PFSK-1 (cell line): ENCODE measurements around the gene ANXA6.

Experiments
- FOXP2 ChIP-seq: optimal IDR thresholded peaks from 2 replicates; pipeline ENCODE3; 2011; ENCODE audit warnings: borderline replicate concordance, control low read depth, inconsistent platforms; ENCODE audit not compliant: insufficient read depth; ENCODE audit errors: extremely low read length, extremely low read depth
- POLR2AphosphoS5 ChIP-seq: IDR thresholded peaks from 2 replicates; pipeline ENCODE4 v1.6.1; 2012; ENCODE audit warnings: low read depth, mild to moderate bottlenecking, control low read depth, low read length, moderate library complexity
- REST ChIP-seq, 2 experiments: IDR thresholded peaks; 2 replicates each; pipeline versions ENCODE4 v1.6.1 to v1.8.0; 2011 to 2012; ENCODE audit warnings: low read depth in 2 of 2, low read length in 2 of 2, control low read depth in 1 of 2, inconsistent platforms in 1 of 2, mild to moderate bottlenecking in 1 of 2, moderate library complexity in 1 of 2; ENCODE audit not compliant: insufficient read depth in 1 of 2
- SIN3A ChIP-seq: IDR thresholded peaks from 2 replicates; pipeline ENCODE4 v1.6.1; 2012; ENCODE audit warnings: mild to moderate bottlenecking, low read length, moderate library complexity, borderline replicate concordance; ENCODE audit not compliant: insufficient read depth
- TAF1 ChIP-seq: IDR thresholded peaks from 2 replicates; pipeline ENCODE4 v1.6.1; 2012; ENCODE audit warnings: low read length, control low read depth, borderline replicate concordance; ENCODE audit not compliant: insufficient read depth

- TF ChIP-seq POLR2AphosphoS5 (no peak), TAF1 (no peak), SIN3A (no peak), REST (IDR thresholded peaks at IDR 0.05; ENCODE audit: insufficient read depth in 1 of 2, low read depth in 2 of 2, low read length in 2 of 2) (no peak), FOXP2 (no peak)
These were observed 24.4 kb upstream of the ANXA6 start for GRCh38 chr5:151181818-151182523.
